H1 (cell line): ENCODE data around the gene FEM1C. TPM values are rescaled to one million over a fixed set of nuclear protein-coding genes. Genes with fewer than 3 reads are reported as not detected.

Experiments used
- CTCF ChIA-PET: fragments of 300-600 bp; sonication (Branson Sonifier 250); formaldehyde crosslinking; loops from one replicate; lab custom pipeline; 2021; ENCODE audit not compliant: partially characterized antibody; lab: Charles Lee
- POLR2A ChIA-PET: fragments of 300-600 bp; sonication (Branson Sonifier 250); formaldehyde crosslinking; loops from one replicate; lab custom pipeline; 2021; ENCODE audit warnings: inconsistent platforms; ENCODE audit not compliant: partially characterized antibody; lab: Charles Lee
- DNase-seq, 2 experiments: peaks; one replicate each; pipeline versions ENCODE4 v3.0.0 to v3.0.0-alpha.2; 2010 to 2022; ENCODE audit warnings: low spot score in 2 of 2, low read depth in 1 of 2, mixed read lengths in 1 of 2
- FAIRE-seq: peaks from 2 replicates; lab custom pipeline; 2011; peaks lifted over from hg19 to GRCh38; lab: Jason Lieb, UNC
- H2AFZ ChIP-seq: 2 replicates; pipeline ENCODE4 v1.8.1; 2012; ENCODE audit warnings: low read length, inconsistent platforms
- H2AK5ac ChIP-seq: 2 replicates; pipeline ENCODE4 v1.6.1; 2013; ENCODE audit warnings: low read depth, low read length
- H2BK120ac ChIP-seq: replicated peaks from 2 replicates; pipeline ENCODE3; 2013; ENCODE audit warnings: low read depth, low read length, inconsistent platforms
- H2BK12ac ChIP-seq: 2 replicates; pipeline ENCODE4 v1.6.1; 2013; ENCODE audit warnings: low read depth, low read length
- H2BK15ac ChIP-seq: 2 replicates; pipeline ENCODE4 v1.6.1; 2013; ENCODE audit warnings: low read length
- H2BK20ac ChIP-seq: 2 replicates; pipeline ENCODE4 v1.6.1; 2013; ENCODE audit warnings: low read length
- H2BK5ac ChIP-seq: 2 replicates; pipeline ENCODE4 v1.6.1; 2013; ENCODE audit warnings: low read depth, low read length
- H3K14ac ChIP-seq: 2 replicates; pipeline ENCODE4 v1.6.1; 2013; ENCODE audit warnings: inconsistent platforms; ENCODE audit not compliant: insufficient read length
- H3K18ac ChIP-seq: 2 replicates; pipeline ENCODE4 v1.6.1; 2013; ENCODE audit warnings: low read length; ENCODE audit errors: extremely low read depth
- H3K23ac ChIP-seq: 2 replicates; pipeline ENCODE4 v1.6.1; 2013; ENCODE audit warnings: inconsistent platforms; ENCODE audit not compliant: insufficient read length
- H3K23me2 ChIP-seq: 2 replicates; pipeline ENCODE4 v1.6.1; 2013; ENCODE audit warnings: low read depth, low read length
- H3K27ac ChIP-seq: 2 replicates; pipeline ENCODE4 v1.6.1; 2011; ENCODE audit warnings: low read depth, low read length, inconsistent platforms
- H3K27me3 ChIP-seq, 4 experiments: replicated peaks in 1 of 4; 1 replicate in 1 of 4; 2 replicates in 3 of 4; pipeline versions ENCODE4 v1.6.1 to v1.8.1; 2011 to 2013; ENCODE audit warnings: low read length in 3 of 4, mild to moderate bottlenecking in 3 of 4, inconsistent platforms in 2 of 4, mixed read lengths in 2 of 4, moderate library complexity in 1 of 4; ENCODE audit not compliant: control insufficient read depth in 3 of 4, insufficient read depth in 3 of 4; ENCODE audit errors: extremely low read depth in 1 of 4
- H3K36me3 ChIP-seq, 4 experiments: 2 replicates each; pipeline versions ENCODE4 v1.6.1 to v1.8.1; 2011 to 2013; ENCODE audit warnings: mild to moderate bottlenecking in 4 of 4, low read length in 3 of 4, moderate library complexity in 2 of 4, control low read depth in 1 of 4, inconsistent platforms in 1 of 4; ENCODE audit not compliant: insufficient read depth in 4 of 4, control insufficient read depth in 2 of 4
- H3K4ac ChIP-seq: replicated peaks from 2 replicates; pipeline ENCODE3; 2013; ENCODE audit warnings: low read length, low read depth, mixed read lengths, inconsistent platforms; ENCODE audit not compliant: insufficient read length
- H3K4me1 ChIP-seq, 4 experiments: replicated peaks in 1 of 4; 1 replicate in 1 of 4; 2 replicates in 3 of 4; pipeline versions ENCODE4 v1.6.1 to v1.8.1; 2011 to 2013; ENCODE audit warnings: low read length in 3 of 4, inconsistent platforms in 2 of 4, mixed read lengths in 1 of 4; ENCODE audit not compliant: insufficient read depth in 4 of 4, control insufficient read depth in 3 of 4
- H3K4me2 ChIP-seq, 2 experiments: 2 replicates each; pipeline versions ENCODE4 v1.6.1 to v1.8.1; 2011 to 2013; ENCODE audit warnings: low read depth in 2 of 2, low read length in 2 of 2, control low read depth in 1 of 2, inconsistent platforms in 1 of 2, mild to moderate bottlenecking in 1 of 2; ENCODE audit not compliant: insufficient read depth in 1 of 2
- H3K4me3 ChIP-seq, 4 experiments: fragments of 200-600, 300-600 bp in 1 of 4; sonication (generic), shearing (Covaris generic), sonication (Bioruptor Twin) in 1 of 4; 2 replicates each; pipeline versions ENCODE4 v1.5.1 to v1.8.1; 2011 to 2016; ENCODE audit warnings: low read length in 4 of 4, low read depth in 3 of 4, control low read depth in 2 of 4, inconsistent platforms in 2 of 4, mild to moderate bottlenecking in 2 of 4, mixed read lengths in 1 of 4, moderate library complexity in 1 of 4; ENCODE audit not compliant: insufficient read depth in 2 of 4; ENCODE audit errors: extremely low read depth in 1 of 4
- H3K56ac ChIP-seq: replicated peaks from 2 replicates; pipeline ENCODE3; 2013; ENCODE audit warnings: low read depth, mild to moderate bottlenecking, mixed read lengths, low read length, inconsistent platforms; ENCODE audit not compliant: insufficient read length
- H3K79me1 ChIP-seq: 2 replicates; pipeline ENCODE4 v1.6.1; 2013; ENCODE audit warnings: low read depth, low read length, control low read depth
- H3K79me2 ChIP-seq, 2 experiments: 2 replicates each; pipeline versions ENCODE4 v1.6.1 to v1.8.1; 2012 to 2013; ENCODE audit warnings: low read length in 2 of 2, mild to moderate bottlenecking in 2 of 2, inconsistent platforms in 1 of 2; ENCODE audit not compliant: insufficient read depth in 2 of 2, control insufficient read depth in 1 of 2
- H3K9ac ChIP-seq, 4 experiments: replicated peaks in 1 of 4; 1 replicate in 1 of 4; 2 replicates in 3 of 4; pipeline versions ENCODE4 v1.6.1 to v1.8.1; 2011 to 2013; ENCODE audit warnings: low read depth in 3 of 4, low read length in 3 of 4, control low read depth in 2 of 4, mild to moderate bottlenecking in 2 of 4, moderate library complexity in 2 of 4, inconsistent platforms in 1 of 4; ENCODE audit errors: extremely low read depth in 1 of 4
- H3K9me3 ChIP-seq, 2 experiments: 2 replicates each; pipeline versions ENCODE4 v1.6.1 to v1.8.1; 2012 to 2013; ENCODE audit warnings: mild to moderate bottlenecking in 2 of 2, moderate library complexity in 2 of 2, control low read depth in 1 of 2, inconsistent platforms in 1 of 2, low read depth in 1 of 2, low read length in 1 of 2, mixed read lengths in 1 of 2; ENCODE audit not compliant: insufficient read depth in 2 of 2
- H4K20me1 ChIP-seq, 2 experiments: replicated peaks in 1 of 2; 2 replicates each; pipeline versions ENCODE3 to v1.8.1; 2011 to 2013; ENCODE audit warnings: inconsistent platforms in 2 of 2, low read length in 2 of 2, mild to moderate bottlenecking in 1 of 2; ENCODE audit not compliant: insufficient read depth in 2 of 2, control insufficient read depth in 1 of 2
- H4K5ac ChIP-seq: 2 replicates; pipeline ENCODE4 v1.6.1; 2013; ENCODE audit warnings: low read length, low read depth, mixed read lengths, inconsistent platforms; ENCODE audit not compliant: insufficient read length
- H4K8ac ChIP-seq: 2 replicates; pipeline ENCODE4 v1.8.0; 2013; ENCODE audit warnings: mild to moderate bottlenecking, moderate library complexity, low read length, inconsistent platforms; ENCODE audit not compliant: insufficient read depth; ENCODE audit errors: extremely low read depth
- H4K91ac ChIP-seq: replicated peaks from 2 replicates; pipeline ENCODE3; 2013; ENCODE audit warnings: low read length, mixed read lengths, inconsistent platforms; ENCODE audit not compliant: insufficient read length
- CEBPB ChIP-seq: IDR thresholded peaks from 2 replicates; pipeline ENCODE4 v1.6.1; 2012; ENCODE audit warnings: low read depth, low read length
- EGR1 ChIP-seq: IDR thresholded peaks from 2 replicates; pipeline ENCODE4 v1.6.1; 2011; ENCODE audit warnings: low read depth, low read length, borderline replicate concordance
- FOSL1 ChIP-seq: IDR thresholded peaks from 2 replicates; pipeline ENCODE4 v1.6.1; 2011; ENCODE audit warnings: mild to moderate bottlenecking, low read depth, low read length, moderate library complexity; ENCODE audit not compliant: insufficient read depth
- KDM1A ChIP-seq: fragments of 200-600, 300-600 bp; sonication (generic); IDR thresholded peaks from 2 replicates; pipeline ENCODE4 v1.7.1; 2016; ENCODE audit warnings: mild to moderate bottlenecking, low read length, borderline replicate concordance
- PHF8 ChIP-seq: fragments of 200-600 bp; sonication (generic); conservative IDR thresholded peaks from 2 replicates; pipeline ENCODE4 v1.7.1; 2012; ENCODE audit warnings: low read depth, mild to moderate bottlenecking, inconsistent platforms, low read length, moderate library complexity
- RBBP5 ChIP-seq: IDR thresholded peaks from 2 replicates; pipeline ENCODE4 v1.7.1; 2012; ENCODE audit warnings: low read depth, mild to moderate bottlenecking, inconsistent platforms, low read length, moderate library complexity, borderline replicate concordance
- SP2 ChIP-seq: IDR thresholded peaks from 2 replicates; pipeline ENCODE4 v1.6.1; 2012; ENCODE audit warnings: mild to moderate bottlenecking, low read length, inconsistent platforms
- WGBS, 2 experiments: shearing (Covaris generic) in 1 of 2; methylation state at CpG; one replicate each; pipeline versions ENCODE4 v1.1.6 to v1.1.7; 2013 to 2015; ENCODE audit warnings: low lambda C conversion rate in 2 of 2, mixed read lengths in 2 of 2, inconsistent platforms in 1 of 2, low coverage in 1 of 2, missing lambda C conversion rate in 1 of 2; ENCODE audit not compliant: insufficient replicate concordance in 2 of 2, insufficient coverage in 1 of 2, insufficient read length in 1 of 2; ENCODE audit errors: extremely low coverage in 1 of 2, missing lambda C conversion rate in 1 of 2; 5-methylcytosine and 5-hydroxymethylcytosine counted together
- polyA plus RNA-seq, 7 experiments: library from polyadenylated mRNA; depleted of rRNA in 3 of 7; stranded (reverse) in 5 of 7; unstranded in 2 of 7; fragments of >200 nt in 5 of 7; fragments of 200-250 nt in 2 of 7; gene quantifications; 1 replicate in 5 of 7; 2 replicates in 1 of 7; 4 replicates in 1 of 7; pipeline versions ENCODE4 v1.2.1 to v1.2.3, GENCODE V29; 2011 to 2013; ENCODE audit warnings: missing spikeins in 2 of 7, mixed read lengths in 2 of 7
- total RNA-seq: library from RNA; stranded (reverse); fragmentation: NEBNext Ultra II Directional; extraction: Animal tissue kit (Norgen Biotek cat#: 25700); gene quantifications from 2 replicates; pipeline ENCODE4 v1.2.1, GENCODE V29; 2021

FEM1C gene
- total and polyA plus RNA-seq, 2 of the 8 experiments (the other 6 are each of a cell fraction or from before 2014, with no cell fraction given) = 4.4 to 17.7 TPM

DNA sequence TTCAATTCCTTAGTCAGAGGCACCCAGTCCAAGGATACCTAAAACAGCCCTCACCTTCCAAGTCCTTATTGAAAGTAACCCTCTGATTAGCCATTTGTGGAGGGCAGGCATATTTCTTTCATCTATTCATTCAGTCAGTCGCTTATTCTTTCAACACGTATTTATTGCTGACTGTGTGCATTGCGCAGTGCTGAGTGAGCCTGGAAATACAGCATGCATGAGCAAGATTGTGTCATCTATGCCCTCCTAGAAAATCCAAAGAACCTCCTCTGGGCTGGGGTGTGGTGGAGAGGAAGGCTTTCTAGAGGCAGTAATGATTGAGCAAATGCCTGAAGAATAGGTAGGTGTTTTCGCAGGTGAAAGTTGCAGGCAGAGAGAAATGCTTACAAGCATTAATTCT, 8.5 kb upstream of the FEM1C start:
- no peak overlapping the region for H3K4me2 ChIP-seq
- H3K23ac ChIP-seq = no peak overlapping the region
- no peak for FAIRE-seq
- no peak overlapping the region for H4K5ac ChIP-seq
- H3K27ac ChIP-seq = no peak overlapping the region
- H4K91ac ChIP-seq = no peak overlapping the region
- WGBS, 2 experiments = 95% methylated on average over 4 of the region's 4 CpGs; no CpG with 5 or more reads in 1 of the 2 experiments
- no peaks in the 10 kb centered on the region for H4K20me1 ChIP-seq
- no peaks in the 10 kb centered on the region for H3K27me3 ChIP-seq
- no peak overlapping the region for H2BK20ac ChIP-seq
- H2BK12ac ChIP-seq = no peak overlapping the region
- no peaks in the 10 kb centered on the region for H3K23me2 ChIP-seq
- no peak overlapping the region for H2AFZ ChIP-seq
- no peak overlapping the region for H3K4me3 ChIP-seq
- H4K8ac ChIP-seq = no peak overlapping the region
- ChIA-PET POLR2A (no interaction called here), CTCF (interaction anchor here (0.6 to 8.4 kb wide), 5 partner anchors 21 to 244 kb away, joined by 3 to 107 read pairs (median 4); no protein-coding TSS in a partner anchor)
- H3K56ac ChIP-seq = no peak overlapping the region
- H2BK15ac ChIP-seq = no peak overlapping the region
- no peaks in the 10 kb centered on the region for H3K36me3 ChIP-seq
- no peak overlapping the region for H2BK120ac ChIP-seq
- no peaks in the 10 kb centered on the region for H3K79me2 ChIP-seq
- no peak overlapping the region for H3K4ac ChIP-seq
- no peak overlapping the region for H2BK5ac ChIP-seq
- DNase-seq = no peak
- H3K9ac ChIP-seq = no peak overlapping the region
- H3K18ac ChIP-seq = no peak overlapping the region
- H3K79me1 ChIP-seq = no peaks in the 10 kb centered on the region
- peaks cover 2 to 5% (median 3%) of the 10 kb centered on the region in 4 experiments; a peak in 6 of 7 replicates for H3K4me1 ChIP-seq
- H3K9me3 ChIP-seq = no peaks in the 10 kb centered on the region
- no peak overlapping the region for H2AK5ac ChIP-seq
- H3K14ac ChIP-seq = no peak overlapping the region
- TF ChIP-seq SP2 (no peak), PHF8 (no peak), CEBPB (no peak), RBBP5 (no peak), EGR1 (no peak), KDM1A (no peak), FOSL1 (no peak)
